Measurements from ENCODE around the gene PLEKHM3. TPM values are rescaled to one million over a fixed set of nuclear protein-coding genes. Genes with fewer than 3 reads are reported as not detected.

The PLEKHM3 gene
- total RNA-seq, 1 experiment from 2014 or later = 8.4 TPM

GRCh38 chr2:207796585-207797350 lies 228.6 kb downstream of the PLEKHM3 start:
- Histone ChIP-seq H4K20me1 (ENCODE audit: insufficient read depth) (no peaks in the 10 kb centered on the region), H2AFZ (0 out of 2 replicates have a peak overlapping the region, but pooled peaks have one; percentile 55), H3K4me1 (replicated peaks; ENCODE audit: insufficient read depth) (peaks cover 33% of the 10 kb centered on the region), H3K36me3 (ENCODE audit: low read depth) (no peaks in the 10 kb centered on the region), H3K27me3 (ENCODE audit: insufficient read depth, low read depth) (no peaks in the 10 kb centered on the region), H3K4me2 (peak overlapping the region; percentile 54), H3K27ac (peak overlapping the region; percentile 49), H3K4me3 (no peak overlapping the region), H3K79me2 (ENCODE audit: low read depth) (no peaks in the 10 kb centered on the region), H3F3A (ENCODE audit: insufficient read depth, low read depth) (peaks cover 18% of the 10 kb centered on the region), H3K9me3 (ENCODE audit: insufficient read depth, low read depth) (no peaks in the 10 kb centered on the region), H3K9me2 (ENCODE audit: insufficient read depth) (no peaks in the 10 kb centered on the region)
- POLR2A ChIA-PET (ENCODE audit: unreplicated experiment) = interaction anchor here (0.5 to 0.6 kb wide), 2 partner anchors 10 to 304 kb away, joined by 3 read pairs; no protein-coding TSS in a partner anchor
- TF ChIP-seq CTCF (conservative IDR thresholded peaks at IDR 0.05) = no peak
- no peak for TF ChIP-seq EZH2 (IDR thresholded peaks at IDR 0.05; ENCODE audit: low read depth)
- CTCF ChIA-PET = no interaction called here
- no TSS peak for BruUV-seq (replicated peaks)
- peak; percentile 37 to 45 for DNase-seq
- intact Hi-C loops (cut with micrococcal nuclease; ENCODE audit: unreplicated experiment) = no loop called here

- CTCF ChIA-PET = interaction anchor here (0.7 to 0.9 kb wide), 2 partner anchors 19 to 26 kb away, joined by 4 to 14 read pairs; no protein-coding TSS in a partner anchor
- BruUV-seq (replicated peaks) = TSS peak; percentile 95
- Histone ChIP-seq H4K20me1 (ENCODE audit: insufficient read depth) (no peaks in the 10 kb centered on the region), H3K79me2 (ENCODE audit: low read depth) (no peaks in the 10 kb centered on the region), H3K9me2 (ENCODE audit: insufficient read depth) (no peaks in the 10 kb centered on the region), H3K4me2 (peak overlapping the region; percentile 56), H3K36me3 (ENCODE audit: low read depth) (no peaks in the 10 kb centered on the region), H3K4me1 (replicated peaks; ENCODE audit: insufficient read depth) (peaks cover 20% of the 10 kb centered on the region), H3K4me3 (no peak overlapping the region), H2AFZ (peak overlapping the region; percentile 74), H3K27me3 (ENCODE audit: insufficient read depth, low read depth) (no peaks in the 10 kb centered on the region), H3K27ac (peak overlapping the region; percentile 69), H3K9me3 (ENCODE audit: insufficient read depth, low read depth) (no peaks in the 10 kb centered on the region), H3F3A (ENCODE audit: insufficient read depth, low read depth) (peaks cover 11% of the 10 kb centered on the region)
- POLR2A ChIA-PET (ENCODE audit: unreplicated experiment) = interaction anchor here (0.7 kb wide), 1 partner anchor 628 kb away, joined by 3 read pairs; no protein-coding TSS in a partner anchor
- intact Hi-C loops (cut with micrococcal nuclease; ENCODE audit: unreplicated experiment) = loop anchor here (5.0 kb wide), 1 partner anchor 55 kb away; no protein-coding TSS in a partner anchor
- TF ChIP-seq EZH2 (IDR thresholded peaks at IDR 0.05; ENCODE audit: low read depth) (no peak), CTCF (conservative IDR thresholded peaks at IDR 0.05) (no peak)
- DNase-seq = peak; percentile 49 to 75
Observed at GRCh38 chr2:207792244-207792785, 233.0 kb downstream of the PLEKHM3 start.

GRCh38 chr2:207791579-207792243 lies 233.6 kb downstream of the PLEKHM3 start:
- no peak overlapping the region for H3K4me3 ChIP-seq
- H2AFZ ChIP-seq = no peak overlapping the region
- no peaks in the 10 kb centered on the region for H3K36me3 ChIP-seq (ENCODE audit: low read depth)
- H3K27ac ChIP-seq = no peak overlapping the region
- H3K9me3 ChIP-seq (ENCODE audit: insufficient read depth, low read depth) = no peaks in the 10 kb centered on the region
- H4K20me1 ChIP-seq (ENCODE audit: insufficient read depth) = no peaks in the 10 kb centered on the region
- intact Hi-C loops (cut with micrococcal nuclease; ENCODE audit: unreplicated experiment) = loop anchor here (5.0 kb wide), 1 partner anchor 56 kb away; no protein-coding TSS in a partner anchor
- no peaks in the 10 kb centered on the region for H3K27me3 ChIP-seq (ENCODE audit: insufficient read depth, low read depth)
- TF ChIP-seq EZH2 (IDR thresholded peaks at IDR 0.05; ENCODE audit: low read depth) (no peak), CTCF (conservative IDR thresholded peaks at IDR 0.05) (no peak)
- 0 out of 2 replicates have a peak overlapping the region, but pooled peaks have one; percentile 31 for H3K4me2 ChIP-seq
- BruUV-seq (replicated peaks) = no TSS peak
- ChIA-PET POLR2A (ENCODE audit: unreplicated experiment) (interaction anchor here (0.7 kb wide), 1 partner anchor 627 kb away, joined by 3 read pairs; no protein-coding TSS in a partner anchor), CTCF (interaction anchor here (0.9 kb wide), 1 partner anchor 19 kb away, joined by 4 read pairs; no protein-coding TSS in a partner anchor)
- peaks cover 6% of the 10 kb centered on the region for H3F3A ChIP-seq (ENCODE audit: insufficient read depth, low read depth)
- H3K9me2 ChIP-seq (ENCODE audit: insufficient read depth) = no peaks in the 10 kb centered on the region
- peak in 1 of 2 experiments; percentile 31 for DNase-seq
- H3K79me2 ChIP-seq (ENCODE audit: low read depth) = no peaks in the 10 kb centered on the region
- peaks cover 14% of the 10 kb centered on the region for H3K4me1 ChIP-seq (replicated peaks; ENCODE audit: insufficient read depth)
